SK-N-SH treated with all-trans-retinoic acid at 6 μM for 48 hours (cell line): ENCODE data around the gene CFAP61.

Experiments used
- ARNTL ChIP-seq: fragments of 450-650 bp; formaldehyde crosslinking; IDR thresholded peaks from 2 replicates; pipeline ENCODE4 v1.5.0; 2020; ENCODE audit warnings: low read depth, mild to moderate bottlenecking, moderate library complexity, borderline replicate concordance
- CREB5 ChIP-seq: fragments of 250-450 bp; sonication (Bioruptor Pico); IDR thresholded peaks from 2 replicates; pipeline ENCODE4 v1.5.1; 2020; ENCODE audit warnings: low read depth, mild to moderate bottlenecking, moderate library complexity
- ESRRG ChIP-seq: fragments of 250-450 bp; sonication (Bioruptor Pico); IDR thresholded peaks from 2 replicates; pipeline ENCODE4 v1.6.1; 2021; ENCODE audit warnings: mild to moderate bottlenecking
- GLIS3 ChIP-seq: fragments of 250-450 bp; sonication (Bioruptor Pico); IDR thresholded peaks from 2 replicates; pipeline ENCODE4 v1.5.0; 2020; ENCODE audit warnings: mild to moderate bottlenecking, moderate library complexity
- PATZ1 ChIP-seq: fragments of 250-450 bp; sonication (Bioruptor Pico); IDR thresholded peaks from 2 replicates; pipeline ENCODE4 v1.8.0; 2020; ENCODE audit warnings: mild to moderate bottlenecking, moderate library complexity, borderline replicate concordance
- PPARA ChIP-seq: fragments of 250-450 bp; sonication (Bioruptor Pico); IDR thresholded peaks from 2 replicates; pipeline ENCODE4 v1.5.0; 2020; ENCODE audit warnings: mild to moderate bottlenecking, borderline replicate concordance
- ZFP3 ChIP-seq: fragments of 250-450 bp; sonication (Bioruptor Pico); IDR thresholded peaks from 2 replicates; pipeline ENCODE4 v1.5.0; 2020; ENCODE audit warnings: mild to moderate bottlenecking, moderate library complexity
- ZNF70 ChIP-seq: fragments of 450-650 bp; formaldehyde crosslinking; IDR thresholded peaks from 2 replicates; pipeline ENCODE4 v1.5.0; 2020; ENCODE audit warnings: mild to moderate bottlenecking, moderate library complexity
- ZNF8 ChIP-seq: fragments of 450-650 bp; formaldehyde crosslinking; IDR thresholded peaks from 2 replicates; pipeline ENCODE4 v1.5.0; 2020; ENCODE audit warnings: mild to moderate bottlenecking, moderate library complexity

GRCh38 chr20:20369250-20370093, 317.1 kb downstream of the CFAP61 start:
- TF ChIP-seq CREB5 (CRISPR knock-in tag) (no peak), ZNF70 (CRISPR knock-in tag) (no peak), ARNTL (CRISPR knock-in tag) (no peak), ZFP3 (CRISPR knock-in tag) (no peak), ZNF8 (CRISPR knock-in tag) (no peak), GLIS3 (CRISPR knock-in tag) (no peak), PPARA (CRISPR knock-in tag) (no peak), ESRRG (no peak), PATZ1 (CRISPR knock-in tag) (no peak)
